Measurements from ENCODE around the gene PLP1.

Gene PLP1

GRCh38 chrX:103825881-103826280, 49.2 kb downstream of the PLP1 start:
- no peak for DNase-seq (ENCODE audit: low read depth in 2 of 2)

- DNase-seq (ENCODE audit: low read depth in 2 of 2), result no peak
Observed at GRCh38 chrX:103828529-103828928, 51.9 kb downstream of the PLP1 start.

- no peak for DNase-seq (ENCODE audit: low read depth in 2 of 2)
Observed at GRCh38 chrX:103830848-103831247, 54.2 kb downstream of the PLP1 start.

- no peak for DNase-seq (ENCODE audit: low read depth in 2 of 2)
Observed at GRCh38 chrX:103831342-103831802, 54.7 kb downstream of the PLP1 start.

- peak; percentile 34 to 46 for DNase-seq (ENCODE audit: low read depth in 2 of 2)
Observed at GRCh38 chrX:103831803-103832544, 55.3 kb downstream of the PLP1 start, which contains the start of gene RAB9B. Gene RAB9B (minus strand): TSS chrX:103832257. CDS start chrX:103825784, 6,473 bp downstream.

GRCh38 chrX:103839404-103839803, 62.8 kb downstream of the PLP1 start:
- no peak for DNase-seq (ENCODE audit: low read depth in 2 of 2)

Measured in stimulated activated CD8-positive, alpha-beta memory T cell treated with anti-CD3 and anti-CD28 coated beads, Interleukin-15, amount 100 ng/mL, for 4 hours (primary cell).